HG02884 (cell line): Measurements from ENCODE around the gene B4GALT1.
"Not testable (repeated sequence)": the region's sequence is repeated elsewhere in the genome, so short reads cannot be mapped to it uniquely, and the experiment has no call there.

Source experiments
- ATAC-seq: cut with Tn5 transposase; IDR thresholded peaks from one replicate; pipeline ENCODE4 v1.9.1; 2021; ENCODE audit warnings: mild to moderate bottlenecking, moderate library complexity; ENCODE audit not compliant: unreplicated experiment

B4GALT1 gene

GRCh38 chr9:33163433-33164137 is 3.6 kb downstream of the B4GALT1 start:
- no peak for ATAC-seq

- no peak for ATAC-seq
Measured at GRCh38 chr9:33162721-33163311, 4.3 kb downstream of the B4GALT1 start.

GRCh38 chr9:33161589-33162132 is 5.5 kb downstream of the B4GALT1 start:
- ATAC-seq = no peak

- ATAC-seq = no peak
Measured at GRCh38 chr9:33161011-33161588, 6.0 kb downstream of the B4GALT1 start.

- ATAC-seq = not testable (repeated sequence)
Measured at GRCh38 chr9:33160446-33160845, 6.7 kb downstream of the B4GALT1 start.

- ATAC-seq = peak; percentile 33
Measured at GRCh38 chr9:33159777-33160127, 7.4 kb downstream of the B4GALT1 start.

- ATAC-seq = no peak
Measured at GRCh38 chr9:33158843-33159776, 8.0 kb downstream of the B4GALT1 start.

GRCh38 chr9:33157960-33158842 is 8.9 kb downstream of the B4GALT1 start:
- no peak for ATAC-seq

- no peak for ATAC-seq
Measured at GRCh38 chr9:33155393-33155792, 11.7 kb downstream of the B4GALT1 start.

- no peak for ATAC-seq
Measured at GRCh38 chr9:33154371-33154770, 12.8 kb downstream of the B4GALT1 start.

- ATAC-seq = no peak
Measured at GRCh38 chr9:33153666-33154065, 13.5 kb downstream of the B4GALT1 start.

GRCh38 chr9:33153001-33153400 is 14.1 kb downstream of the B4GALT1 start:
- ATAC-seq = no peak

- no peak for ATAC-seq
Measured at GRCh38 chr9:33151601-33152000, 15.5 kb downstream of the B4GALT1 start.

- ATAC-seq = no peak
Measured at GRCh38 chr9:33151007-33151557, 16.1 kb downstream of the B4GALT1 start.

- no peak for ATAC-seq
Measured at GRCh38 chr9:33148367-33149014, 18.6 kb downstream of the B4GALT1 start.

GRCh38 chr9:33147416-33148169 is 19.5 kb downstream of the B4GALT1 start:
- ATAC-seq = no peak

- no peak for ATAC-seq
Measured at GRCh38 chr9:33146298-33146697, 20.8 kb downstream of the B4GALT1 start.

- ATAC-seq = no peak
Measured at GRCh38 chr9:33144551-33144950, 22.6 kb downstream of the B4GALT1 start.

- ATAC-seq = no peak
Measured at GRCh38 chr9:33143241-33143661, 23.9 kb downstream of the B4GALT1 start.
